Heart left ventricle (tissue), 16 donors: ENCODE measurements around the gene GOLGA6L10. TPM values are rescaled to one million over a fixed set of nuclear protein-coding genes. Genes with fewer than 3 reads are reported as not detected.
"Not testable (repeated sequence)": the region's sequence is repeated elsewhere in the genome, so short reads cannot be mapped to it uniquely, and the experiment has no call there.

Experiments
- ATAC-seq, 4 donors: fragments of 200-7000 bp; cut with Tn5 transposase; one replicate each; pipeline ENCODE4 v1.9.1; 2020 to 2022; ENCODE audit warnings: moderate library complexity in 4 of 4, mild to moderate bottlenecking in 3 of 4, moderate number of reproducible peaks in 1 of 4
- DNase-seq, 5 donors: peaks; one replicate each; pipeline ENCODE4 v3.0.0-alpha.2; 2020
- H3K27ac ChIP-seq, 12 donors: fragments of 200-600 bp; sonication (generic) in 4 of 12; one replicate each; pipeline versions ENCODE4 v1.5.0 to v1.8.0; 2016 to 2022; ENCODE audit warnings: mild to moderate bottlenecking in 2 of 12
- H3K27me3 ChIP-seq, 9 donors: fragments of 200-600 bp; sonication (generic) in 2 of 9; one replicate each; pipeline versions ENCODE4 v1.5.1 to v1.8.0; 2016 to 2022; ENCODE audit warnings: mild to moderate bottlenecking in 3 of 9
- H3K36me3 ChIP-seq, 9 donors: fragments of 200-600 bp; sonication (generic) in 2 of 9; one replicate each; pipeline versions ENCODE4 v1.5.0 to v1.8.0; 2018 to 2022; ENCODE audit warnings: mild to moderate bottlenecking in 2 of 9
- H3K4me1 ChIP-seq, 12 donors: fragments of 200-600 bp; sonication (generic) in 4 of 12; one replicate each; pipeline versions ENCODE4 v1.5.0 to v1.8.0; 2016 to 2022; ENCODE audit warnings: mild to moderate bottlenecking in 3 of 12
- H3K4me3 ChIP-seq, 12 donors: fragments of 200-600 bp; sonication (generic) in 4 of 12; one replicate each; pipeline versions ENCODE4 v1.5.0 to v1.8.0; 2017 to 2022; ENCODE audit warnings: mild to moderate bottlenecking in 9 of 12, moderate library complexity in 4 of 12
- H3K9me3 ChIP-seq, 12 donors: fragments of 200-600 bp; sonication (generic) in 4 of 12; one replicate each; pipeline versions ENCODE4 v1.5.0 to v1.8.0; 2016 to 2022; ENCODE audit warnings: mild to moderate bottlenecking in 1 of 12
- POLR2A ChIP-seq, 2 donors: fragments of 450-650 bp; IDR thresholded peaks; one replicate each; pipeline ENCODE4 v1.6.1; 2017; ENCODE audit warnings: antibody characterized with exemption in 2 of 2, mild to moderate bottlenecking in 2 of 2, moderate library complexity in 2 of 2
- WGBS, 4 donors: extraction: QIAGEN DNeasy Blood & Tissue Kit in 2 of 4; methylation state at CpG; one replicate each; pipeline versions ENCODE4 v1.1.5 to v1.1.7; 2013 to 2018; 5-methylcytosine and 5-hydroxymethylcytosine counted together
- intact Hi-C, 10 donors: fragments of 100-400 bp; cut with DNase I; formaldehyde crosslinking; loops; one replicate each; pipeline versions ENCODE4 v1.11.1 to v1.14.2; 2022
- polyA plus RNA-seq, 2 donors: library from polyadenylated mRNA; stranded (reverse); fragments of 200-250 nt; gene quantifications; one replicate each; pipeline ENCODE4 v1.2.3, GENCODE V29; 2013
- total RNA-seq, 9 donors: library from RNA; depleted of rRNA in 2 of 9; stranded (reverse); fragments of >200 nt in 2 of 9; fragmentation: NEBNext Ultra II Directional in 3 of 9; extraction: Animal tissue kit (Norgen Biotek cat#: 25700) in 3 of 9; gene quantifications; one replicate each; pipeline versions ENCODE4 v1.1.0 to v1.2.4, GENCODE V29; 2016 to 2023
- TF ChIP-seq, protein P1 (sequence below), 12 donors: fragments of 200-600 bp; sonication (generic) in 4 of 12; IDR thresholded peaks; one replicate each; pipeline versions ENCODE4 v1.5.0 to v1.8.0; 2018 to 2022; ENCODE audit warnings: antibody characterized with exemption in 12 of 12, mild to moderate bottlenecking in 5 of 12
- donor health status: ischemic (EF 13 %, LVEDD 7.1; RV severe dilation, severe dysfunction).
- donor health status: healthy with polysubstance abuse.
- donor health status: DM: no; HTN: yes; CAD: no.
- donor health status: DM: no; HTN: no; CAD: no.
- donor health status: ischemic (EF 25% LVEDD 6.9; RV normal size, moderate dysfunction).
- donor health status: ischemic (EF 25% LVEDD 5.7; RV mildly dilated, moderate dysfunction).
- donor health status: healthy.
- donor health status: DM: yes; HTN: yes; CAD: no.
- donor health status: ischemic (EF 35%, LVEDD 5.7; RV mildly dilated, moderate dysfunction).
- donor health status: nonischemic (EF 11% LVEDD 7.7; RV severe dilation, severe dysfunction).
- donor health status: DM: yes; HTN: yes; CAD: no.
- donor health status: PGD.
- donor health status: ischemic (EF 29% LVEDD 5.4; RV normal size, mild dysfunction).
- donor health status: nonischemic (EF 23%, LVEDD 6.1; RV moderate dilation, normal function).

The GOLGA6L10 gene
- total and polyA plus RNA-seq, 11 donors = 0.10 to 1.3 (median 0.44) TPM

DNA sequence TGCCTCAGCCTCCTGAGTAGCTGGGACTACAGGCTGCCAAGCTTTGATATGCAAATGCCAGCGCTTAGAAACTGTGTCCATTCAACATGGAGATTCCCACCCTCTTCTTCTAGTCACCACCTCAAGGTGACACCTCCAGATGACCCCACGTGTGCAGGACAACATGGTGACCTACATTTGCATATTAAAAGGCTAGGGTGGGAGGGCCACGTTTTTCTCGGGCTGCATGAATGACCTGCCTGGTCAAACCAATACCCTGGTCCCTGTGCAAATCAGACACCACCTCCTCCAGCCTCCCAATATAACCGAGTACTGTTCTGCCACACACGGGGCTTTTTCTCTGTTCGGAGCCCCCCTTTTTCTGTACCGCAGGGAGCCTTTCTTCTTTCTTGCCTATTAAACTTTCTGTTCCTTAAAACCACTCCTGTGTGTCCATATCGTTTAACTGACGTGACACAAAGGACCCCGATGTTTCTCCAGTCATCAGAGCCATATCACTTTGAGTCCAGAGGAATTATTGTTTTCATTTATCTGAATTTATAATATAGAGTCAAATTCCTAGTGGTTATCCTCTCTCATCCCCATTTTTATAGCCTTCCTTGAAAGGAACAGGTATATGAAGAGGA lies 32.2 kb upstream of the GOLGA6L10 start:
- H3K36me3 ChIP-seq, intact Hi-C loops, H3K4me3 ChIP-seq, ATAC-seq, H3K4me1 ChIP-seq, H3K9me3 ChIP-seq, DNase-seq, H3K27me3 ChIP-seq, H3K27ac ChIP-seq: not testable (repeated sequence)
- 72 to 80% (median 76%) methylated on average over 8 to 11 of the region's 11 CpGs for WGBS, 4 donors

GRCh38 chr15:82379552-82379951 lies 30.3 kb upstream of the GOLGA6L10 start:
- H3K4me1 ChIP-seq, H3K27ac ChIP-seq, H3K36me3 ChIP-seq, intact Hi-C loops, H3K9me3 ChIP-seq, DNase-seq, H3K27me3 ChIP-seq, ATAC-seq, H3K4me3 ChIP-seq: not testable (repeated sequence)
- TF ChIP-seq, protein P1, sequence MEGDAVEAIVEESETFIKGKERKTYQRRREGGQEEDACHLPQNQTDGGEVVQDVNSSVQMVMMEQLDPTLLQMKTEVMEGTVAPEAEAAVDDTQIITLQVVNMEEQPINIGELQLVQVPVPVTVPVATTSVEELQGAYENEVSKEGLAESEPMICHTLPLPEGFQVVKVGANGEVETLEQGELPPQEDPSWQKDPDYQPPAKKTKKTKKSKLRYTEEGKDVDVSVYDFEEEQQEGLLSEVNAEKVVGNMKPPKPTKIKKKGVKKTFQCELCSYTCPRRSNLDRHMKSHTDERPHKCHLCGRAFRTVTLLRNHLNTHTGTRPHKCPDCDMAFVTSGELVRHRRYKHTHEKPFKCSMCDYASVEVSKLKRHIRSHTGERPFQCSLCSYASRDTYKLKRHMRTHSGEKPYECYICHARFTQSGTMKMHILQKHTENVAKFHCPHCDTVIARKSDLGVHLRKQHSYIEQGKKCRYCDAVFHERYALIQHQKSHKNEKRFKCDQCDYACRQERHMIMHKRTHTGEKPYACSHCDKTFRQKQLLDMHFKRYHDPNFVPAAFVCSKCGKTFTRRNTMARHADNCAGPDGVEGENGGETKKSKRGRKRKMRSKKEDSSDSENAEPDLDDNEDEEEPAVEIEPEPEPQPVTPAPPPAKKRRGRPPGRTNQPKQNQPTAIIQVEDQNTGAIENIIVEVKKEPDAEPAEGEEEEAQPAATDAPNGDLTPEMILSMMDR (IDR thresholded peaks at IDR 0.05) = peak in 1 of 12 donors; percentile 5
- WGBS, 4 donors = 87 to 91% (median 89%) methylated on average over 6 of the region's 6 CpGs

DNA sequence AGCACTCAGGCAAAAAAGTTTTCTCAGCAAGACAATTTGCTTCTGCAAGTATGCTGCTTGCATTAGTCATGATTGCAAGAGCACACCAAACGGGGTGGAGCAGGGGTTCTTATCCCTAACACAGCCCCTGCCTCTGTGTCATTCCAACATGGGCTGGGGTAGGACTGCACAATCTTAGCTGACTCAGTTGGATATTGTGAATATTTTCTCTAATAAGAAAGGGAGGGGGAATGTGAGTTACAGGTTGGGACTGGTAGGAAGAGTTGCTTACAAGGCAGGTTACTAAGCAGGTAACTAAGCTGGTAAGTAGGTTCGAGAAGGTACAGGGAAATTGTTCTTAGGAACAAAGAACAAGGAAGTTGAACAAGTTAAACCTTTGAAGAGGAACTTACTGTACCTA lies 24.4 kb upstream of the GOLGA6L10 start:
- H3K36me3 ChIP-seq, H3K4me3 ChIP-seq, intact Hi-C loops, DNase-seq, H3K27ac ChIP-seq, H3K27me3 ChIP-seq, H3K9me3 ChIP-seq, ATAC-seq, H3K4me1 ChIP-seq: not testable (repeated sequence)
- WGBS, 4 donors = 58 to 76% (median 70%) methylated on average over 2 of the region's 2 CpGs

DNA sequence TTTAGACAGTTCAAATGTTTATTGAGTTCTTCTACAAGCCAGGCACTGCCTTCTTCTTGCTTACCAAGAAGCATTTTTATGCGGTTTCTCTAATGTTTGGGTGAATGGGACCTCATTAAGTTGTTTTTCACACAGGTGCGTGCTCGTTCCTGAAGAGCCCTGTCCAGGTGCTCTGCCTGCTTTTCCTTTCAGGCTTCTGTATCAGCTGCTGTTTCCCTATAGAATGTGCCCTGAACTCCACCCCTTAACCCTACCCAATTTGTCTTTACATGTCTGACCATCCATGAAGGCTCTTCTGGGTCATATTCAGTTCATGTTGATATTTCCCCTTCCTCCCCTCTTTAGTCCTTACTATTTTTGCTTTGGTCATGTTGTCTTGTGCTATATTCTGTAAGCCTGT lies 22.4 kb upstream of the GOLGA6L10 start:
- intact Hi-C loops = no loop called here
- Histone ChIP-seq H3K27me3 (no peaks in the 10 kb centered on the region), H3K4me1 (no peaks in the 10 kb centered on the region), H3K9me3 (no peaks in the 10 kb centered on the region), H3K36me3 (no peaks in the 10 kb centered on the region), H3K27ac (no peak overlapping the region), H3K4me3 (no peak overlapping the region)
- 90 to 95% (median 92%) methylated on average over 3 of the region's 3 CpGs for WGBS, 4 donors
- ATAC-seq = no peak
- no peak for DNase-seq
- TF ChIP-seq, protein P1 (IDR thresholded peaks at IDR 0.05) = no peak
- TF ChIP-seq POLR2A (IDR thresholded peaks at IDR 0.05) = no peak

GRCh38 chr15:82367790-82368189 lies 18.5 kb upstream of the GOLGA6L10 start:
- H3K27me3 ChIP-seq, H3K9me3 ChIP-seq, H3K4me1 ChIP-seq, intact Hi-C loops, ATAC-seq, H3K27ac ChIP-seq, H3K4me3 ChIP-seq, DNase-seq, H3K36me3 ChIP-seq: not testable (repeated sequence)
- 54 to 76% (median 59%) methylated on average over 2 of the region's 3 CpGs for WGBS, 4 donors

DNA sequence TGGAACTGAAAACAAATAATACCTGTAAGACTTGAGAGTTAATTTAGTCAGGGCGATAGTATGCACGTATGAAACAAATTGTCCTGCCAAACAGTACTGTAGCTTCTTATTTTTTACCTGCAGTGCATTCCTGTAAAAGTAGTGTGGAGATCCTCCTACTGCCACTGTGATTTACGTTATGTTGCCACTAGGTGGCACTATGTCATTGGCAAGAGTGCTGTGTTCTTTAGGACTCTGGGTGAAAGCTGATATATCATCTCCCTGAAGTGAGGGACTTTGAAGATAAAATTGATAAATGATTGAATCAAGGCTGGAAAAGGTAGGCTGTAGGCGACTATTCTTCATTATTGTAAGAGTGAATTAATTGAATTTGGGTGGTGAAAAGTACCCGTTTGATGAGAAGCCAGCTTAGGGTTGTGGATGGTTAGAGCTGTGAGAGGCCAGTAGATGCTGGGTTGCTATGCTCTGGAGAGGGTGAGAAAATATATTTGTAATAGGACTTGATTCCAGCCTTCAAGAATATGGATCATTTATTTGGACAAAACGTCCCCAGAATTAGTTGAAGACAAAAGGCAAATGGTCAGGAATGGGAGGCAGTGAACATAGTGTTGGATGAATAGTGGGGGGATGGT lies 16.5 kb upstream of the GOLGA6L10 start:
- DNase-seq = peak in 1 of 5 donors; percentile 24
- H3K36me3 ChIP-seq, H3K9me3 ChIP-seq, H3K4me1 ChIP-seq, H3K27ac ChIP-seq, H3K4me3 ChIP-seq, intact Hi-C loops, H3K27me3 ChIP-seq: not testable (repeated sequence)
- ATAC-seq = peak; percentile 65 to 95 (median 88)
- 0 to 7% (median 2%) methylated on average over 1 to 2 of the region's 6 CpGs for WGBS, 4 donors
- TF ChIP-seq, protein P1 (IDR thresholded peaks at IDR 0.05) = peak in 11 of 12 donors; percentile 18 to 48 (median 33)

DNA sequence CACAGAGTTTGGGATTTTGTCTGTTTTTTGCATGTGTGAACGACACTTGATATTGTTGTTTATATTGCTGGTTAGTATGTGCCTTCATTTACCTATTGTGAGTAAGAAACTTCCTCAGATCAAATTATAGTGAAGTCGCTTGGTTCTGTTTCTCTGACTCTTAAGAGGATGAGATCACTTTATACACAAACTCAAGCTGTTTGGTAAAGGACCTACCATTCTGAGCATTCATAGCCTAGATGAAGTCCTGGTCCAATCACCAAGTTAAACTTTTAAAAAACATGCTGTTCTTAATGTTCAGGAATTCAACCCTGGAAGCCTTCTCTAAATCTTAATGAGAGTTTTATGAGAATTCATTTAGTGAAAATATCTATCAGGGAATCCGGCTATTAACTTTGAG lies 15.3 kb upstream of the GOLGA6L10 start:
- H3K4me3 ChIP-seq, DNase-seq, H3K9me3 ChIP-seq, ATAC-seq, H3K36me3 ChIP-seq, intact Hi-C loops, H3K27ac ChIP-seq, H3K27me3 ChIP-seq, H3K4me1 ChIP-seq: not testable (repeated sequence)
- 100% methylated on average over 1 of the region's 3 CpGs; no CpG with 5 or more reads in 3 of the 4 donors for WGBS, 4 donors

- H3K27me3 ChIP-seq, intact Hi-C loops, H3K27ac ChIP-seq, H3K36me3 ChIP-seq, DNase-seq, H3K4me1 ChIP-seq, H3K9me3 ChIP-seq, H3K4me3 ChIP-seq, ATAC-seq: not testable (repeated sequence)
- WGBS, 4 donors = no CpG with 5 or more reads among the region's 3 CpGs
Measured at GRCh38 chr15:82362790-82363189, 13.5 kb upstream of the GOLGA6L10 start.
